T1000 (cell line): ENCODE results near the gene CYP2B6.
"Not testable (repeated sequence)": the region's sequence is repeated elsewhere in the genome, so short reads cannot be mapped to it uniquely, and the experiment has no call there.

Experiments
- DNase-seq: peaks from one replicate; lab custom pipeline; 2025; ENCODE audit warnings: mixed read lengths; lab: John Stamatoyannopoulos, UW

Gene CYP2B6

GRCh38 chr19:40990972-40991381, at the start of gene CYP2B6:
Gene CYP2B6, plus strand, starts transcription at chr19:40991282. Its CDS starts 24 bp downstream, at chr19:40991306.
- DNase-seq, result no peak

GRCh38 chr19:40941481-40942219, 49.4 kb upstream of the CYP2B6 start:
- no peak for DNase-seq

GRCh38 chr19:40945645-40946044, 45.4 kb upstream of the CYP2B6 start:
- DNase-seq, result no peak

GRCh38 chr19:40947114-40947513, 44.0 kb upstream of the CYP2B6 start:
- DNase-seq, result no peak

GRCh38 chr19:40947573-40947972, 43.5 kb upstream of the CYP2B6 start:
- no peak for DNase-seq

GRCh38 chr19:40948580-40949299, 42.3 kb upstream of the CYP2B6 start:
- DNase-seq, result no peak

- no peak for DNase-seq
These were observed 36.5 kb upstream of the CYP2B6 start for GRCh38 chr19:40954573-40954972.

GRCh38 chr19:40959338-40959737, 31.7 kb upstream of the CYP2B6 start:
- no peak for DNase-seq

GRCh38 chr19:40960062-40960685, 30.9 kb upstream of the CYP2B6 start:
- no peak for DNase-seq

GRCh38 chr19:40960780-40961179, 30.3 kb upstream of the CYP2B6 start:
- DNase-seq, result no peak

GRCh38 chr19:40962460-40962961, 28.6 kb upstream of the CYP2B6 start:
- no peak for DNase-seq

- not testable (repeated sequence) for DNase-seq
These were observed 26.7 kb upstream of the CYP2B6 start for GRCh38 chr19:40964361-40964760.

- not testable (repeated sequence) for DNase-seq
These were observed 25.7 kb upstream of the CYP2B6 start for GRCh38 chr19:40965351-40965750.

- not testable (repeated sequence) for DNase-seq
These were observed 24.5 kb upstream of the CYP2B6 start for GRCh38 chr19:40966591-40966990.

- DNase-seq, result not testable (repeated sequence)
These were observed 23.0 kb upstream of the CYP2B6 start for GRCh38 chr19:40968065-40968464.

- not testable (repeated sequence) for DNase-seq
These were observed 21.4 kb upstream of the CYP2B6 start for GRCh38 chr19:40969721-40970120.

- not testable (repeated sequence) for DNase-seq
These were observed 20.4 kb upstream of the CYP2B6 start for GRCh38 chr19:40970396-40971345.

GRCh38 chr19:40974633-40975037, 16.4 kb upstream of the CYP2B6 start:
- DNase-seq, result no peak

- DNase-seq, result no peak
These were observed 14.9 kb upstream of the CYP2B6 start for GRCh38 chr19:40976134-40976533.

GRCh38 chr19:40976724-40977123, 14.4 kb upstream of the CYP2B6 start:
- DNase-seq, result no peak

- not testable (repeated sequence) for DNase-seq
These were observed 11.3 kb upstream of the CYP2B6 start for GRCh38 chr19:40979759-40980158.
